ENCODE results near the gene PITPNB.

- TF ChIP-seq REST (IDR thresholded peaks at IDR 0.05; ENCODE audit: borderline replicate concordance in 1 of 2, low read depth in 1 of 2, low read length in 2 of 2) = no peak
- TF ChIP-seq MAX (IDR thresholded peaks at IDR 0.05) = no peak
- TF ChIP-seq ZNF234 (CRISPR knock-in tag; conservative IDR thresholded peaks at IDR 0.05) = no peak
- no peak for TF ChIP-seq POLR2AphosphoS5 (IDR thresholded peaks at IDR 0.05; ENCODE audit: low read depth, low read length)
- no peak for TF ChIP-seq ZKSCAN1 (IDR thresholded peaks at IDR 0.05; ENCODE audit: low read length)
- TF ChIP-seq ZNF280B (CRISPR knock-in tag; IDR thresholded peaks at IDR 0.05; ENCODE audit: borderline replicate concordance) = no peak
- no peak for TF ChIP-seq AHR (CRISPR knock-in tag; IDR thresholded peaks at IDR 0.05)
- no peak for TF ChIP-seq ZNF446 (CRISPR knock-in tag; IDR thresholded peaks at IDR 0.05)
- TF ChIP-seq ZBTB26 (CRISPR knock-in tag; IDR thresholded peaks at IDR 0.05; ENCODE audit: borderline replicate concordance) = no peak
- TF ChIP-seq DMAP1 (CRISPR knock-in tag; IDR thresholded peaks at IDR 0.05) = no peak
- no peak for TF ChIP-seq TSC22D2 (CRISPR knock-in tag; IDR thresholded peaks at IDR 0.05; ENCODE audit: borderline replicate concordance)
Observed at GRCh38 chr22:27829620-27830019, 89.4 kb downstream of the PITPNB start.
